Common myeloid progenitor, CD34-positive (primary cell): ENCODE measurements around the gene PRRG4.
A peak's percentile ranks its signal among the peaks of the same experiment; 100 is the strongest.

Source experiments
- CTCF ChIA-PET: fragments of 350-600 bp; sonication (Branson Sonifier 250); formaldehyde crosslinking; loops from one replicate; lab custom pipeline; 2021; ENCODE audit warnings: antibody characterized with exemption; lab: Charles Lee
- POLR2A ChIA-PET: fragments of 350-600 bp; sonication (Branson Sonifier 250); formaldehyde crosslinking; loops from one replicate; lab custom pipeline; 2021; ENCODE audit warnings: antibody characterized with exemption; lab: Charles Lee
- DNase-seq, 3 donors: peaks; one replicate each; pipeline versions ENCODE4 v3.0.0 to v3.0.0-alpha.2; 2013
- H3K27ac ChIP-seq, 2 experiments: 1 replicate in 1 of 2; 2 replicates in 1 of 2; pipeline ENCODE4 v1.7.0; 2013; ENCODE audit warnings: inconsistent platforms in 2 of 2, low read length in 2 of 2, mild to moderate bottlenecking in 2 of 2, low read depth in 1 of 2, moderate library complexity in 1 of 2; ENCODE audit not compliant: severe bottlenecking in 2 of 2, insufficient read depth in 1 of 2, poor library complexity in 1 of 2
- H3K27me3 ChIP-seq, 5 experiments: replicated peaks in 2 of 5; 1 replicate in 3 of 5; 2 replicates in 2 of 5; pipeline versions ENCODE4 v1.6.1 to v1.7.0; 2013; ENCODE audit warnings: low read length in 4 of 5, mild to moderate bottlenecking in 2 of 5, moderate library complexity in 2 of 5, inconsistent platforms in 1 of 5; ENCODE audit not compliant: insufficient read depth in 5 of 5, control insufficient read depth in 4 of 5
- H3K36me3 ChIP-seq, 4 experiments: 1 replicate in 2 of 4; 2 replicates in 2 of 4; pipeline versions ENCODE4 v1.6.1 to v1.7.0; 2013; ENCODE audit warnings: low read length in 3 of 4, control low read depth in 1 of 4, mild to moderate bottlenecking in 1 of 4; ENCODE audit not compliant: control insufficient read depth in 4 of 4, insufficient read depth in 4 of 4
- H3K4me1 ChIP-seq, 4 experiments: 1 replicate in 3 of 4; 2 replicates in 1 of 4; pipeline versions ENCODE4 v1.6.1 to v1.7.1; 2013; ENCODE audit warnings: low read length in 3 of 4, mild to moderate bottlenecking in 3 of 4, control low read depth in 1 of 4, inconsistent platforms in 1 of 4, moderate library complexity in 1 of 4; ENCODE audit not compliant: control insufficient read depth in 4 of 4, insufficient read depth in 4 of 4; ENCODE audit errors: control extremely low read depth in 1 of 4
- H3K4me3 ChIP-seq, 7 experiments: 1 replicate in 4 of 7; 2 replicates in 3 of 7; pipeline versions ENCODE4 v1.5.1 to v1.7.0; 2013; ENCODE audit warnings: mild to moderate bottlenecking in 7 of 7, low read length in 6 of 7, moderate library complexity in 6 of 7, inconsistent platforms in 2 of 7, low read depth in 2 of 7, control low read depth in 1 of 7; ENCODE audit not compliant: insufficient read depth in 4 of 7, control insufficient read depth in 1 of 7; ENCODE audit errors: extremely low read depth in 1 of 7
- H3K9me3 ChIP-seq, 5 experiments: 1 replicate in 4 of 5; 2 replicates in 1 of 5; pipeline versions ENCODE4 v1.6.1 to v1.7.1; 2013; ENCODE audit warnings: low read length in 4 of 5, mild to moderate bottlenecking in 2 of 5, inconsistent platforms in 1 of 5, low read depth in 1 of 5, moderate library complexity in 1 of 5; ENCODE audit not compliant: control insufficient read depth in 4 of 5, insufficient read depth in 2 of 5; ENCODE audit errors: control extremely low read depth in 1 of 5
- WGBS: methylation state at CpG from one replicate; pipeline ENCODE4 v1.1.5; 2013; ENCODE audit not compliant: insufficient coverage; 5-methylcytosine and 5-hydroxymethylcytosine counted together

The PRRG4 gene

DNA sequence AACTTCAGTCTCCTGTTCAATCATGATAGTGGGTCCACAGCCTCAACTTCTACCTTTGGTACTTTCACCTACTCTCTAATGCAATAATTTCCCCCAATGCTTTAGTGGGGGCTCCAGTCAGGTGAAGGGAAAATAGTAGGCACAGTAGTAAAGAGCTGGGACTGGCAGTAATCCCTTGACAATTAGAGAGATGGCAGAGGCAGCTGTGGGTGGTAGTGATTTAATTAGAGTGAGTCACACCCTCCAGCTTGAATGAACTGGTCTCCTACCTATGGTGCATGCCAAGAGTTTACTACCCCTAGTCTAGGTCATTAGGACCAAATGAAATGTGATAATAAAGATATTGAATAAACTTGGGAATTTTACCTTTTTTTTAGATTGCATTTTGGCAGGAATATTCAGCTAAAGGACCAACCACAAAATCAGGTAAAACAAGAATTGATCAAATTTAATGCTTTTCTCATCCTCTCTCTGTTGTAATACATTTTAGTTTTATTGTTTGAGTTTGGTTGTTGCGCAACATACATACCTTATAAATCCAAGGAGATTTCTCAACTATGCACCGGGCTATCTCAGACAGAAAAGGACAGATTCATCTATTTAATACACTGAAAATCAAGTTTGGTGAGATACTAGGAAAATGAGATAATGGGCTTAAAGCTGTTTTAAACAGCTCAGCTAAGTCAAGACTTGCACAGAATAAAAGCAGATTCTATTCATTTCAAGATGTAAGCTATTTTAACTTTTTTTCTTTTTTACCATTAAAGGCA lies 9.0 kb downstream of the PRRG4 start:
- no peak for DNase-seq
- Histone ChIP-seq H3K27me3 (no peaks in the 10 kb centered on the region), H3K4me3 (no peak overlapping the region), H3K36me3 (peaks cover 0 to 5% (median 0%) of the 10 kb centered on the region in 4 experiments), H3K9me3 (no peaks in the 10 kb centered on the region), H3K27ac (no peak overlapping the region), H3K4me1 (no peaks in the 10 kb centered on the region)
- POLR2A ChIA-PET, result no interaction called here
- CTCF ChIA-PET, result interaction anchor here (1.2 kb wide), 1 partner anchor 9 kb away, joined by 3 read pairs; no protein-coding TSS in a partner anchor
- no CpG with 5 or more reads among the region's 2 CpGs for WGBS

DNA sequence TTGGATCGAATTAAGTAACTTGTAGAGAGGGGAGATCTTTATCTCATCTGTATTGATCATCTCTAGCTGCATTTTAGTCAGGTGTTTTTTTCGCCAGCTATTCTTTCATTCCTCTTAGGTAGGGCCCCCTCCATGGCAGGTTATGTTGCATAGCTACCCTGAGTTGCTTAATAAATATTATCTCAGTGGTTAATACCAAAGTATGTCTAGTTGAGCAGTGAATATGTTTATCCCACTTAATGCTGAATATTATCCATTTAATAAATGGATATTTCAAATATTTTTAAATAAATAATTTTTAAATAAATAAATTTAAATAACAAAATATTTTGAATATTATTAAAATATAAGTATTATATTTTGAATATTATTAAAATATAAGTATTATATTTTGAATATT lies 9.6 kb downstream of the PRRG4 start:
- H3K36me3 ChIP-seq, result peaks cover 0 to 5% (median 0%) of the 10 kb centered on the region in 4 experiments
- no peak overlapping the region for H3K4me3 ChIP-seq
- WGBS, result no CpG with 5 or more reads among the region's 2 CpGs
- H3K4me1 ChIP-seq, result no peaks in the 10 kb centered on the region
- H3K27me3 ChIP-seq, result no peaks in the 10 kb centered on the region
- H3K27ac ChIP-seq, result no peak overlapping the region
- H3K9me3 ChIP-seq, result no peaks in the 10 kb centered on the region
- ChIA-PET CTCF (interaction anchor here (1.2 kb wide), 1 partner anchor 10 kb away, joined by 3 read pairs; no protein-coding TSS in a partner anchor), POLR2A (no interaction called here)
- DNase-seq, result no peak

DNA sequence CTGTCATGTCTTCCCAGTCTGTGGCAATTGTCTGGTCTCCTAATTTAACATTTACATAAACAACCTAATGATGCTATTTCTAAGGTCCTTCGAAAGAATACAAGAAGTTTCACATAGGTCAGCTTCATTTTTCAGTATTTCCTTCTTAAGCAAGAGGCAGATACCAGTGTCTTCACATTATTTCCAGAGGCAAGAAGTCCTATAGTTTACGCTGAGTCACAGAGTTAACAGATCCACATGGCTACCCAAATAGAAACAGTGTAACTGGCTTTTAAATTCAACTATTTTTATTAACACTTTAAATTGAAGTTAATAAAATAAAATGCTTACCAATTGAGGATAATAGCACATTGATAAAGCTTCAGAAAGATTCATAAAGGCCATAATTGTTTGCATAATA lies 10.9 kb downstream of the PRRG4 start:
- WGBS, result 100% methylated on average over 2 of the region's 2 CpGs
- H3K9me3 ChIP-seq, result no peaks in the 10 kb centered on the region
- H3K27ac ChIP-seq, result no peak overlapping the region
- no peak for DNase-seq
- peaks cover 0 to 2% (median 1%) of the 10 kb centered on the region in 4 experiments for H3K36me3 ChIP-seq
- no peaks in the 10 kb centered on the region for H3K4me1 ChIP-seq
- H3K27me3 ChIP-seq, result no peaks in the 10 kb centered on the region
- ChIA-PET POLR2A (no interaction called here), CTCF (interaction anchor here (1.0 to 1.5 kb wide), 2 partner anchors 31 to 223 kb away, joined by 3 read pairs; no protein-coding TSS in a partner anchor)
- H3K4me3 ChIP-seq, result no peak overlapping the region

DNA sequence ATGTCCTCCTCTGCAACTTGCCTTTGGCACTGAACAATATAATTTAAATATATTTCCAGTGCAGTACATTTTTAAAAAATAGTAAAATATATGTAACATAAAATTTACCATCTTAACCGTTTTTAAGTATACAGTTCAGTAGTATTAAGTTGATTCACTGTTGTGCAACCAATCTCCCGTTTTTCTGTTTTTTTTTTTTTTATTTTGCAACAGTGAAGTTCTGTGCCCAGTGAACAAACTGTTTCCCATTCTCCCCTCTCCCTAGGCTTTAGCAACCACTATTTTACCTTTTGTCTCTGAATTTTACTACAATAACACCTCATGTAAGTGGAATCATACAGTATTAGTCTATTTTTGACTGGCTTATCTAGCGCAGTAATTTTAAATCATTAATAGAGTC lies 13.8 kb downstream of the PRRG4 start:
- H3K36me3 ChIP-seq, result peaks cover 0 to 5% (median 1%) of the 10 kb centered on the region in 4 experiments
- ChIA-PET POLR2A (no interaction called here), CTCF (interaction anchor here (1.3 kb wide), 1 partner anchor 16 kb away, joined by 4 read pairs; no protein-coding TSS in a partner anchor)
- H3K27ac ChIP-seq, result no peak overlapping the region
- WGBS, result no CpG with 5 or more reads among the region's 3 CpGs
- H3K27me3 ChIP-seq, result no peaks in the 10 kb centered on the region
- no peaks in the 10 kb centered on the region for H3K4me1 ChIP-seq
- no peak overlapping the region for H3K4me3 ChIP-seq
- no peak for DNase-seq
- H3K9me3 ChIP-seq, result no peaks in the 10 kb centered on the region

DNA sequence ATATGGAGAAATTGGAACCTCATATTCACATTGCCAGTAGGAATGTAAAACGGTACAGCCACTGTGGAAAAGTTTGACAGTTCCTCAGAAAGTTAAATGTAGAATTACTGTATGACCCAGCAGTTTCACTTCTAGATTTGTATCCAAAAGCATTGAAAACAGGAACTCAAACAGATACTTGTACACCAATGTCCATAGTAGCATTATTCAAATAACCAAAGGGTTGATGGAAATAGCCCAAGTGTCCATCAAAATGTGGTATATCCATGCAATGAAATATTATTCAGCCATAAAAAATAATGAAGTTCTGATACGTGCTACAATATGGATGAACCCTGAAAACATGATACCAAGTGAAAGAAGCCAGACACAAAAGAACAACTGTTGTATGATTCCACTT lies 17.8 kb downstream of the PRRG4 start:
- peaks cover 0 to 9% (median 8%) of the 10 kb centered on the region in 4 experiments for H3K4me1 ChIP-seq
- no peak for DNase-seq
- H3K27me3 ChIP-seq, result no peaks in the 10 kb centered on the region
- ChIA-PET CTCF (interaction anchor here (0.7 to 1.4 kb wide), 2 partner anchors 17 to 1633 kb away, joined by 3 to 4 read pairs; no protein-coding TSS in a partner anchor), POLR2A (no interaction called here)
- no peaks in the 10 kb centered on the region for H3K9me3 ChIP-seq
- H3K36me3 ChIP-seq, result peaks cover 0 to 3% (median 1%) of the 10 kb centered on the region in 4 experiments
- H3K27ac ChIP-seq, result no peak overlapping the region
- no CpG with 5 or more reads among the region's 2 CpGs for WGBS
- no peak overlapping the region for H3K4me3 ChIP-seq

DNA sequence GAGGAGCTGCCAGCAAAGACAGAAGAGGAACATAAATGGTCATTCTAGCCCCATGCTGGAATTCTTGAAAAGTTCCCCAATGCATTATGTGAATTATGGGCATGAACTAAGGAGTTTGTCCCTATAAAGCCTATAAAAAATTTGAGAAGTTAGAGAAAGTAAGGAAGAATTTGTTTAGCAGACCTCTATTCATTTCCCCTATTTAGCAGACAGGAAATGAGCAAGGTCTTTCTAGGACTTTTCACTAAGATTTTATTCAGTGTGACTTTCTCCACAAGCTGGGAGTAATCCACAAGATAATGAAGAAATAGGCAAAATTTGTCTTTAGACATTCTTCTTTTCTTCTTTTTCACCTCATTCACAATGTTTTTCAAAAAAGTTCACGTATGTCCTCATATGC lies 20.0 kb downstream of the PRRG4 start:
- Histone ChIP-seq H3K36me3 (peaks cover 0 to 6% (median 1%) of the 10 kb centered on the region in 4 experiments), H3K27ac (no peak overlapping the region)

DNA sequence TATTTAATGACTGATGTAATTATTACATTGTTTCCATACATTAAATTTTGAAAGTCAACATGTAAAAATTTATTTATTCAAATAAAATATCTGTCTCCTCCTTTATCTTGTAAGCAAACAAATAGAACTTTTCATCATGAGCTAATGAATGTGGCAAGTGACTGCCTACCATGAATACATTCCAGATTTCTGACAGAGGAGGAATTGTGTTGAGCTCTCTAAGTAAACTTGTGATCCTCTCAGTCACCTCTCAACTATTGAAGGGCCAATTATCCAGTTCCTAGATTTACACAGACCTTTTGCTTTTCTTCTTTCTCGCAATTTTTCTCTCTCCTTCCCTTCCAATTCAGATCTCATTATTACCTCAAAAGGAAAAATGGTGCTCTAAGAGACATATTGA lies 21.5 kb downstream of the PRRG4 start:
- Histone ChIP-seq H3K27ac (no peak overlapping the region), H3K9me3 (no peaks in the 10 kb centered on the region), H3K36me3 (peaks cover 0 to 6% (median 0%) of the 10 kb centered on the region in 4 experiments), H3K27me3 (no peaks in the 10 kb centered on the region), H3K4me1 (peaks cover 0 to 9% (median 8%) of the 10 kb centered on the region in 4 experiments), H3K4me3 (no peak overlapping the region)
- POLR2A ChIA-PET, result no interaction called here
- CTCF ChIA-PET, result interaction anchor here (1.3 to 1.8 kb wide), 2 partner anchors 11 to 42 kb away, joined by 3 to 5 read pairs; no protein-coding TSS in a partner anchor
- no peak for DNase-seq
- WGBS, result no CpG with 5 or more reads among the region's 1 CpG

More for the DNA sequence above, 20.0 kb downstream of the PRRG4 start:
- ChIA-PET POLR2A (no interaction called here), CTCF (interaction anchor here (1.2 kb wide), 1 partner anchor 36 kb away, joined by 3 read pairs; no protein-coding TSS in a partner anchor)
- Histone ChIP-seq H3K4me1 (peaks cover 0 to 9% (median 8%) of the 10 kb centered on the region in 4 experiments), H3K9me3 (no peaks in the 10 kb centered on the region), H3K4me3 (peak overlapping the region in 1 of 7 experiments; percentile 60), H3K27me3 (no peaks in the 10 kb centered on the region)
- DNase-seq, result peak in 2 of 3 donors; percentile 20 to 24
- WGBS, result 50% methylated on average over 1 of the region's 1 CpG
